ENCODE results near the gene COX7A2L.
"Not testable (repeated sequence)": the region's sequence is repeated elsewhere in the genome, so short reads cannot be mapped to it uniquely, and the experiment has no call there.

DNA sequence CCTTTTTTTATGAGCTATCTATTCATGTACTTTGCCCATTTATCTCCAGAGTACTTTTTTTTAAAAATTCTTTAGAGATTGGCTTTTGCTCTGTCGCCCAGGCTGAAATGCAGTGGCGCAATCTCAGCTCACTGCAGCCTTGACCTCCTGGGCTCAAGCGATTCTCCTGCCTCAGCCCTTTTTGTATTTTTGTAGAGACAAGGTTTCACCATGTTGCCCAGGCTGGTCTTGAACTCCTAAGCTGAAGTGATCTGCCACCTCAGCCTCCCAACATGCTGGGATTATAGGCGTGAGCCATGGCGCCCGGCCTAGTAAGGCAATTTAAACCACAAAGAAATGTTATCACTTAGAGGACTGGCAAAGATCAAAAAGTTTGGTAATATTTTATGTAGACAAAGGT, 14.2 kb downstream of the COX7A2L start:
- TF ChIP-seq, protein P1, sequence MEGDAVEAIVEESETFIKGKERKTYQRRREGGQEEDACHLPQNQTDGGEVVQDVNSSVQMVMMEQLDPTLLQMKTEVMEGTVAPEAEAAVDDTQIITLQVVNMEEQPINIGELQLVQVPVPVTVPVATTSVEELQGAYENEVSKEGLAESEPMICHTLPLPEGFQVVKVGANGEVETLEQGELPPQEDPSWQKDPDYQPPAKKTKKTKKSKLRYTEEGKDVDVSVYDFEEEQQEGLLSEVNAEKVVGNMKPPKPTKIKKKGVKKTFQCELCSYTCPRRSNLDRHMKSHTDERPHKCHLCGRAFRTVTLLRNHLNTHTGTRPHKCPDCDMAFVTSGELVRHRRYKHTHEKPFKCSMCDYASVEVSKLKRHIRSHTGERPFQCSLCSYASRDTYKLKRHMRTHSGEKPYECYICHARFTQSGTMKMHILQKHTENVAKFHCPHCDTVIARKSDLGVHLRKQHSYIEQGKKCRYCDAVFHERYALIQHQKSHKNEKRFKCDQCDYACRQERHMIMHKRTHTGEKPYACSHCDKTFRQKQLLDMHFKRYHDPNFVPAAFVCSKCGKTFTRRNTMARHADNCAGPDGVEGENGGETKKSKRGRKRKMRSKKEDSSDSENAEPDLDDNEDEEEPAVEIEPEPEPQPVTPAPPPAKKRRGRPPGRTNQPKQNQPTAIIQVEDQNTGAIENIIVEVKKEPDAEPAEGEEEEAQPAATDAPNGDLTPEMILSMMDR (conservative IDR thresholded peaks at IDR 0.05; ENCODE audit: low read depth, low read length): not testable (repeated sequence)
- not testable (repeated sequence) for TF ChIP-seq EZH2 (IDR thresholded peaks at IDR 0.05; ENCODE audit: borderline replicate concordance, low read depth, low read length, poor library complexity, severe bottlenecking)

Data from A673 (cell line).